ENCODE data around the gene ACOT4. TPM values are rescaled to one million over a fixed set of nuclear protein-coding genes. Genes with fewer than 3 reads are reported as not detected.

The ACOT4 gene
- total and polyA plus RNA-seq, 4 donors: 0.60 to 4.2 (median 2.0) TPM

DNA sequence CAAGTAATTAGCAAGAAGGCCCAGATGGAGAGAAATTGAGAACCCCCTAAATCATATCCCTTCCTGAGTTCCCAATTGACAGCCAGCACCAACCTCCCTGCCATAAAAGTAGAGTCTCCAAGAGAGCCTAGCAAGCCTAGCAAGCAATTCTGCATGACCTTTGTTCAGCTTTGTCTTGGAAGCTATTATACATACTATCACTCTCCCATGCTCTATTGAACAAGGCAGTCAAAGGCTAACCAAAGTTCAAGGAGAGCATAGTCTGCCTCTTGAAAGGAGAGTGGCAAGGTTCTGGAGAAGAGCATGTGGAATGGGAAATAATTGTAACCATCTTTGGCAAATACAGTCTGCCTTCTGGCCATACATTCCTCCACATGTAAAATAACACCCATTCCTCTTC, 7.8 kb downstream of the ACOT4 start:
- Histone ChIP-seq H3K36me3 (ENCODE audit: control insufficient read depth in 4 of 4, insufficient read depth in 4 of 4, low read length in 4 of 4) (peaks cover 0 to 1% (median 0%) of the 10 kb centered on the region in 4 donors), H3K27ac (ENCODE audit: low read depth in 1 of 2, low read length in 1 of 2) (no peak overlapping the region), H3K9me3 (ENCODE audit: control insufficient read depth in 4 of 4, insufficient read depth in 3 of 4, low read length in 3 of 4) (no peaks in the 10 kb centered on the region), H3K4me1 (ENCODE audit: control insufficient read depth in 5 of 5, insufficient read depth in 5 of 5, low read length in 5 of 5) (no peaks in the 10 kb centered on the region), H3K27me3 (ENCODE audit: control insufficient read depth in 3 of 3, insufficient read depth in 3 of 3, low read length in 2 of 3) (no peaks in the 10 kb centered on the region), H3K9ac (ENCODE audit: insufficient read depth in 1 of 2, low read length in 2 of 2) (no peak overlapping the region), H3K4me3 (no peak overlapping the region)
- ATAC-seq (ENCODE audit: insufficient read depth, low FRiP score) (no peak), DNase-seq (no peak)
- no peak for TF ChIP-seq CTCF (IDR thresholded peaks at IDR 0.05; ENCODE audit: control extremely low read depth, extremely low read depth)

- TF ChIP-seq CTCF (IDR thresholded peaks at IDR 0.05; ENCODE audit: control extremely low read depth, extremely low read depth): no peak
- Histone ChIP-seq H3K27me3 (ENCODE audit: control insufficient read depth in 3 of 3, insufficient read depth in 3 of 3, low read length in 2 of 3) (no peaks in the 10 kb centered on the region), H3K9me3 (ENCODE audit: control insufficient read depth in 4 of 4, insufficient read depth in 3 of 4, low read length in 3 of 4) (no peaks in the 10 kb centered on the region), H3K4me1 (ENCODE audit: control insufficient read depth in 5 of 5, insufficient read depth in 5 of 5, low read length in 5 of 5) (no peaks in the 10 kb centered on the region), H3K9ac (ENCODE audit: insufficient read depth in 1 of 2, low read length in 2 of 2) (no peak overlapping the region), H3K27ac (ENCODE audit: low read depth in 1 of 2, low read length in 1 of 2) (no peak overlapping the region), H3K36me3 (ENCODE audit: control insufficient read depth in 4 of 4, insufficient read depth in 4 of 4, low read length in 4 of 4) (no peaks in the 10 kb centered on the region), H3K4me3 (no peak overlapping the region)
- ATAC-seq (ENCODE audit: insufficient read depth, low FRiP score) (no peak), DNase-seq (no peak)
- 89 to 92% methylated on average over 3 of the region's 3 CpGs for WGBS, 2 donors
Measured at GRCh38 chr14:73602994-73603393, 11.3 kb downstream of the ACOT4 start.

- no peaks in the 10 kb centered on the region for H3K4me1 ChIP-seq (ENCODE audit: control insufficient read depth in 5 of 5, insufficient read depth in 5 of 5, low read length in 5 of 5)
- WGBS, 2 donors: 91 to 96% methylated on average over 3 of the region's 3 CpGs
- no peaks in the 10 kb centered on the region for H3K27me3 ChIP-seq (ENCODE audit: control insufficient read depth in 3 of 3, insufficient read depth in 3 of 3, low read length in 2 of 3)
- no peak for TF ChIP-seq CTCF (IDR thresholded peaks at IDR 0.05; ENCODE audit: control extremely low read depth, extremely low read depth)
- H3K27ac ChIP-seq (ENCODE audit: low read depth in 1 of 2, low read length in 1 of 2): no peak overlapping the region
- no peak overlapping the region for H3K9ac ChIP-seq (ENCODE audit: insufficient read depth in 1 of 2, low read length in 2 of 2)
- no peaks in the 10 kb centered on the region for H3K36me3 ChIP-seq (ENCODE audit: control insufficient read depth in 4 of 4, insufficient read depth in 4 of 4, low read length in 4 of 4)
- DNase-seq: no peak
- ATAC-seq (ENCODE audit: insufficient read depth, low FRiP score): no peak
- H3K4me3 ChIP-seq: no peak overlapping the region
- no peaks in the 10 kb centered on the region for H3K9me3 ChIP-seq (ENCODE audit: control insufficient read depth in 4 of 4, insufficient read depth in 3 of 4, low read length in 3 of 4)
Measured at GRCh38 chr14:73606271-73606670, 14.6 kb downstream of the ACOT4 start.

GRCh38 chr14:73607241-73607640, 15.6 kb downstream of the ACOT4 start:
- Histone ChIP-seq H3K27me3 (ENCODE audit: control insufficient read depth in 3 of 3, insufficient read depth in 3 of 3, low read length in 2 of 3) (no peaks in the 10 kb centered on the region), H3K9me3 (ENCODE audit: control insufficient read depth in 4 of 4, insufficient read depth in 3 of 4, low read length in 3 of 4) (no peaks in the 10 kb centered on the region), H3K4me1 (ENCODE audit: control insufficient read depth in 5 of 5, insufficient read depth in 5 of 5, low read length in 5 of 5) (no peaks in the 10 kb centered on the region), H3K27ac (ENCODE audit: low read depth in 1 of 2, low read length in 1 of 2) (no peak overlapping the region), H3K4me3 (no peak overlapping the region), H3K9ac (ENCODE audit: insufficient read depth in 1 of 2, low read length in 2 of 2) (no peak overlapping the region), H3K36me3 (ENCODE audit: control insufficient read depth in 4 of 4, insufficient read depth in 4 of 4, low read length in 4 of 4) (no peaks in the 10 kb centered on the region)
- WGBS, 2 donors: 92 to 96% methylated on average over 1 of the region's 1 CpG
- ATAC-seq (ENCODE audit: insufficient read depth, low FRiP score) (no peak), DNase-seq (no peak)
- TF ChIP-seq CTCF (IDR thresholded peaks at IDR 0.05; ENCODE audit: control extremely low read depth, extremely low read depth): no peak

Measured in lung (tissue), 12 donors.